Measurements from ENCODE around the gene ACAD9.
"Not testable (repeated sequence)": the region's sequence is repeated elsewhere in the genome, so short reads cannot be mapped to it uniquely, and the experiment has no call there.

GRCh38 chr3:128830762-128831161, 48.7 kb upstream of the ACAD9 start:
- not testable (repeated sequence) for TF ChIP-seq CTCF (conservative IDR thresholded peaks at IDR 0.05 in 1 of 2, IDR thresholded peaks at IDR 0.05 in 1 of 2; ENCODE audit: extremely low read depth in 1 of 2, insufficient read depth in 1 of 2, low read depth in 1 of 2, low read length in 2 of 2); EZH2 (IDR thresholded peaks at IDR 0.05; ENCODE audit: borderline replicate concordance, low read length)

Measured in mammary epithelial cell (primary cell).